Testis (tissue), 3 donors: ENCODE measurements around the gene PIGM. TPM values are rescaled to one million over a fixed set of nuclear protein-coding genes. Genes with fewer than 3 reads are reported as not detected.

ENCODE experiments used
- DNase-seq: peaks from one replicate; pipeline ENCODE4 v3.0.0-alpha.2; 2019
- H3K27ac ChIP-seq, 2 donors: fragments of 200-600 bp; sonication (generic); one replicate each; pipeline ENCODE4 v1.5.1; 2019
- H3K27me3 ChIP-seq: fragments of 200-600 bp; sonication (generic); one replicate; pipeline ENCODE4 v1.5.1; 2019
- H3K36me3 ChIP-seq: fragments of 200-600 bp; sonication (generic); one replicate; pipeline ENCODE4 v1.5.1; 2017; ENCODE audit warnings: low read depth; ENCODE audit errors: missing control alignments
- H3K4me1 ChIP-seq: fragments of 200-600 bp; sonication (generic); one replicate; pipeline ENCODE4 v1.5.1; 2019
- H3K4me3 ChIP-seq, 2 donors: fragments of 200-600 bp; sonication (generic); one replicate each; pipeline ENCODE4 v1.5.1; 2017 to 2019
- H3K9me3 ChIP-seq: fragments of 200-600 bp; sonication (generic); one replicate; pipeline ENCODE4 v1.5.1; 2017
- CTCF ChIP-seq, 3 experiments: fragments of 450-650 bp in 2 of 3; fragments of 200-600 bp in 1 of 3; sonication (generic) in 1 of 3; IDR thresholded peaks; one replicate each; pipeline ENCODE4 v1.5.1; 2016 to 2019; ENCODE audit warnings: antibody characterized with exemption in 3 of 3, mild to moderate bottlenecking in 2 of 3, moderate library complexity in 1 of 3
- POLR2A ChIP-seq: fragments of 450-650 bp; IDR thresholded peaks from one replicate; pipeline ENCODE4 v1.6.1; 2017; ENCODE audit warnings: antibody characterized with exemption, mild to moderate bottlenecking, moderate library complexity
- WGBS, 2 donors: methylation state at CpG; one replicate each; pipeline ENCODE4 v1.1.5; 2018; 5-methylcytosine and 5-hydroxymethylcytosine counted together
- intact Hi-C: fragments of 100-400 bp; cut with DNase I; formaldehyde crosslinking; loops from one replicate; pipeline ENCODE4 v1.15.1; 2023; ENCODE audit warnings: low total_unique reads
- polyA plus RNA-seq: library from polyadenylated mRNA; stranded (reverse); fragments of 350-450 nt; fragmentation: Illumina TruSeq; extraction: RNeasy Lipid Tissue Mini Kit (QIAGEN cat#74804); gene quantifications from one replicate; pipeline ENCODE4 v1.2.3, GENCODE V29; 2014; ENCODE audit warnings: low read depth, low replicate concordance; ENCODE audit not compliant: insufficient read depth
- total RNA-seq, 2 donors: library from RNA; depleted of rRNA; stranded (reverse); fragments of >200 nt; gene quantifications; one replicate each; pipeline ENCODE4 v1.2.3, GENCODE V29; 2016

The PIGM gene
- total and polyA plus RNA-seq, 3 donors from 2014 or later = 5.1 to 9.1 (median 6.5) TPM

GRCh38 chr1:160066829-160067745 is 35.3 kb upstream of the PIGM start:
- H3K4me1 ChIP-seq = peaks cover 4% of the 10 kb centered on the region
- intact Hi-C loops = no loop called here
- H3K36me3 ChIP-seq = no peaks in the 10 kb centered on the region
- H3K9me3 ChIP-seq = no peaks in the 10 kb centered on the region
- no peaks in the 10 kb centered on the region for H3K27me3 ChIP-seq
- DNase-seq = no peak
- WGBS, 2 donors = 61 to 66% methylated on average over 6 of the region's 6 CpGs
- H3K27ac ChIP-seq = no peak overlapping the region
- no peak overlapping the region for H3K4me3 ChIP-seq
- TF ChIP-seq POLR2A = no peak
- no peak for TF ChIP-seq CTCF (IDR thresholded peaks at IDR 0.05)

- Histone ChIP-seq H3K27me3 (no peaks in the 10 kb centered on the region), H3K9me3 (no peaks in the 10 kb centered on the region), H3K36me3 (no peaks in the 10 kb centered on the region), H3K4me1 (no peaks in the 10 kb centered on the region), H3K4me3 (no peak overlapping the region), H3K27ac (no peak overlapping the region)
- TF ChIP-seq CTCF (IDR thresholded peaks at IDR 0.05) (no peak), POLR2A (no peak)
- no peak for DNase-seq
- 65 to 79% methylated on average over 3 of the region's 3 CpGs for WGBS, 2 donors
- intact Hi-C loops = no loop called here
Observed at GRCh38 chr1:160064746-160065145, 33.0 kb upstream of the PIGM start.

GRCh38 chr1:160064164-160064563 is 32.4 kb upstream of the PIGM start:
- Histone ChIP-seq H3K9me3 (no peaks in the 10 kb centered on the region), H3K4me1 (no peaks in the 10 kb centered on the region), H3K27me3 (no peaks in the 10 kb centered on the region), H3K36me3 (no peaks in the 10 kb centered on the region), H3K4me3 (no peak overlapping the region), H3K27ac (no peak overlapping the region)
- DNase-seq = no peak
- TF ChIP-seq CTCF (IDR thresholded peaks at IDR 0.05) (no peak), POLR2A (no peak)
- 85 to 89% methylated on average over 3 of the region's 3 CpGs for whole genome bisulfite sequencing, 2 donors
- intact Hi-C loops = no loop called here

GRCh38 chr1:160063176-160063575 is 31.4 kb upstream of the PIGM start:
- DNase-seq = no peak
- Histone ChIP-seq H3K27ac (no peak overlapping the region), H3K4me3 (no peak overlapping the region), H3K27me3 (no peaks in the 10 kb centered on the region), H3K4me1 (no peaks in the 10 kb centered on the region), H3K9me3 (no peaks in the 10 kb centered on the region), H3K36me3 (no peaks in the 10 kb centered on the region)
- TF ChIP-seq CTCF (IDR thresholded peaks at IDR 0.05) (no peak), POLR2A (no peak)
- 94 to 96% methylated on average over 5 of the region's 5 CpGs for WGBS, 2 donors
- intact Hi-C loops = no loop called here

- WGBS, 2 donors = 72 to 74% methylated on average over 2 to 6 of the region's 6 CpGs
- Histone ChIP-seq H3K4me3 (no peak overlapping the region), H3K4me1 (no peaks in the 10 kb centered on the region), H3K27ac (no peak overlapping the region), H3K36me3 (no peaks in the 10 kb centered on the region), H3K9me3 (no peaks in the 10 kb centered on the region), H3K27me3 (no peaks in the 10 kb centered on the region)
- no peak for DNase-seq
- intact Hi-C loops = no loop called here
- TF ChIP-seq CTCF (IDR thresholded peaks at IDR 0.05) = no peak
- TF ChIP-seq POLR2A = no peak
Observed at GRCh38 chr1:160062230-160062532, 30.4 kb upstream of the PIGM start.
